H1 (cell line): ENCODE results near the gene ZNF462. TPM values are rescaled to one million over a fixed set of nuclear protein-coding genes. Genes with fewer than 3 reads are reported as not detected.

Experiments used
- CTCF ChIA-PET: fragments of 300-600 bp; sonication (Branson Sonifier 250); formaldehyde crosslinking; loops from one replicate; lab custom pipeline; 2021; ENCODE audit not compliant: partially characterized antibody; lab: Charles Lee
- POLR2A ChIA-PET: fragments of 300-600 bp; sonication (Branson Sonifier 250); formaldehyde crosslinking; loops from one replicate; lab custom pipeline; 2021; ENCODE audit warnings: inconsistent platforms; ENCODE audit not compliant: partially characterized antibody; lab: Charles Lee
- DNase-seq, 2 experiments: peaks; one replicate each; pipeline versions ENCODE4 v3.0.0 to v3.0.0-alpha.2; 2010 to 2022; ENCODE audit warnings: low spot score in 2 of 2, low read depth in 1 of 2, mixed read lengths in 1 of 2
- FAIRE-seq: peaks from 2 replicates; lab custom pipeline; 2011; peaks lifted over from hg19 to GRCh38; lab: Jason Lieb, UNC
- H2AFZ ChIP-seq: 2 replicates; pipeline ENCODE4 v1.8.1; 2012; ENCODE audit warnings: low read length, inconsistent platforms
- H2AK5ac ChIP-seq: 2 replicates; pipeline ENCODE4 v1.6.1; 2013; ENCODE audit warnings: low read depth, low read length
- H2BK120ac ChIP-seq: replicated peaks from 2 replicates; pipeline ENCODE3; 2013; ENCODE audit warnings: low read depth, low read length, inconsistent platforms
- H2BK12ac ChIP-seq: 2 replicates; pipeline ENCODE4 v1.6.1; 2013; ENCODE audit warnings: low read depth, low read length
- H2BK15ac ChIP-seq: 2 replicates; pipeline ENCODE4 v1.6.1; 2013; ENCODE audit warnings: low read length
- H2BK20ac ChIP-seq: 2 replicates; pipeline ENCODE4 v1.6.1; 2013; ENCODE audit warnings: low read length
- H2BK5ac ChIP-seq: 2 replicates; pipeline ENCODE4 v1.6.1; 2013; ENCODE audit warnings: low read depth, low read length
- H3K14ac ChIP-seq: 2 replicates; pipeline ENCODE4 v1.6.1; 2013; ENCODE audit warnings: inconsistent platforms; ENCODE audit not compliant: insufficient read length
- H3K18ac ChIP-seq: 2 replicates; pipeline ENCODE4 v1.6.1; 2013; ENCODE audit warnings: low read length; ENCODE audit errors: extremely low read depth
- H3K23ac ChIP-seq: 2 replicates; pipeline ENCODE4 v1.6.1; 2013; ENCODE audit warnings: inconsistent platforms; ENCODE audit not compliant: insufficient read length
- H3K23me2 ChIP-seq: 2 replicates; pipeline ENCODE4 v1.6.1; 2013; ENCODE audit warnings: low read depth, low read length
- H3K27ac ChIP-seq: 2 replicates; pipeline ENCODE4 v1.6.1; 2011; ENCODE audit warnings: low read depth, low read length, inconsistent platforms
- H3K27me3 ChIP-seq, 4 experiments: replicated peaks in 1 of 4; 1 replicate in 1 of 4; 2 replicates in 3 of 4; pipeline versions ENCODE4 v1.6.1 to v1.8.1; 2011 to 2013; ENCODE audit warnings: low read length in 3 of 4, mild to moderate bottlenecking in 3 of 4, inconsistent platforms in 2 of 4, mixed read lengths in 2 of 4, moderate library complexity in 1 of 4; ENCODE audit not compliant: control insufficient read depth in 3 of 4, insufficient read depth in 3 of 4; ENCODE audit errors: extremely low read depth in 1 of 4
- H3K36me3 ChIP-seq, 4 experiments: 2 replicates each; pipeline versions ENCODE4 v1.6.1 to v1.8.1; 2011 to 2013; ENCODE audit warnings: mild to moderate bottlenecking in 4 of 4, low read length in 3 of 4, moderate library complexity in 2 of 4, control low read depth in 1 of 4, inconsistent platforms in 1 of 4; ENCODE audit not compliant: insufficient read depth in 4 of 4, control insufficient read depth in 2 of 4
- H3K4ac ChIP-seq: replicated peaks from 2 replicates; pipeline ENCODE3; 2013; ENCODE audit warnings: low read length, low read depth, mixed read lengths, inconsistent platforms; ENCODE audit not compliant: insufficient read length
- H3K4me1 ChIP-seq, 4 experiments: replicated peaks in 1 of 4; 1 replicate in 1 of 4; 2 replicates in 3 of 4; pipeline versions ENCODE4 v1.6.1 to v1.8.1; 2011 to 2013; ENCODE audit warnings: low read length in 3 of 4, inconsistent platforms in 2 of 4, mixed read lengths in 1 of 4; ENCODE audit not compliant: insufficient read depth in 4 of 4, control insufficient read depth in 3 of 4
- H3K4me2 ChIP-seq, 2 experiments: 2 replicates each; pipeline versions ENCODE4 v1.6.1 to v1.8.1; 2011 to 2013; ENCODE audit warnings: low read depth in 2 of 2, low read length in 2 of 2, control low read depth in 1 of 2, inconsistent platforms in 1 of 2, mild to moderate bottlenecking in 1 of 2; ENCODE audit not compliant: insufficient read depth in 1 of 2
- H3K4me3 ChIP-seq, 4 experiments: fragments of 200-600, 300-600 bp in 1 of 4; sonication (generic), shearing (Covaris generic), sonication (Bioruptor Twin) in 1 of 4; 2 replicates each; pipeline versions ENCODE4 v1.5.1 to v1.8.1; 2011 to 2016; ENCODE audit warnings: low read length in 4 of 4, low read depth in 3 of 4, control low read depth in 2 of 4, inconsistent platforms in 2 of 4, mild to moderate bottlenecking in 2 of 4, mixed read lengths in 1 of 4, moderate library complexity in 1 of 4; ENCODE audit not compliant: insufficient read depth in 2 of 4; ENCODE audit errors: extremely low read depth in 1 of 4
- H3K56ac ChIP-seq: replicated peaks from 2 replicates; pipeline ENCODE3; 2013; ENCODE audit warnings: low read depth, mild to moderate bottlenecking, mixed read lengths, low read length, inconsistent platforms; ENCODE audit not compliant: insufficient read length
- H3K79me1 ChIP-seq: 2 replicates; pipeline ENCODE4 v1.6.1; 2013; ENCODE audit warnings: low read depth, low read length, control low read depth
- H3K79me2 ChIP-seq, 2 experiments: 2 replicates each; pipeline versions ENCODE4 v1.6.1 to v1.8.1; 2012 to 2013; ENCODE audit warnings: low read length in 2 of 2, mild to moderate bottlenecking in 2 of 2, inconsistent platforms in 1 of 2; ENCODE audit not compliant: insufficient read depth in 2 of 2, control insufficient read depth in 1 of 2
- H3K9ac ChIP-seq, 4 experiments: replicated peaks in 1 of 4; 1 replicate in 1 of 4; 2 replicates in 3 of 4; pipeline versions ENCODE4 v1.6.1 to v1.8.1; 2011 to 2013; ENCODE audit warnings: low read depth in 3 of 4, low read length in 3 of 4, control low read depth in 2 of 4, mild to moderate bottlenecking in 2 of 4, moderate library complexity in 2 of 4, inconsistent platforms in 1 of 4; ENCODE audit errors: extremely low read depth in 1 of 4
- H3K9me3 ChIP-seq, 2 experiments: 2 replicates each; pipeline versions ENCODE4 v1.6.1 to v1.8.1; 2012 to 2013; ENCODE audit warnings: mild to moderate bottlenecking in 2 of 2, moderate library complexity in 2 of 2, control low read depth in 1 of 2, inconsistent platforms in 1 of 2, low read depth in 1 of 2, low read length in 1 of 2, mixed read lengths in 1 of 2; ENCODE audit not compliant: insufficient read depth in 2 of 2
- H4K20me1 ChIP-seq, 2 experiments: replicated peaks in 1 of 2; 2 replicates each; pipeline versions ENCODE3 to v1.8.1; 2011 to 2013; ENCODE audit warnings: inconsistent platforms in 2 of 2, low read length in 2 of 2, mild to moderate bottlenecking in 1 of 2; ENCODE audit not compliant: insufficient read depth in 2 of 2, control insufficient read depth in 1 of 2
- H4K5ac ChIP-seq: 2 replicates; pipeline ENCODE4 v1.6.1; 2013; ENCODE audit warnings: low read length, low read depth, mixed read lengths, inconsistent platforms; ENCODE audit not compliant: insufficient read length
- H4K8ac ChIP-seq: 2 replicates; pipeline ENCODE4 v1.8.0; 2013; ENCODE audit warnings: mild to moderate bottlenecking, moderate library complexity, low read length, inconsistent platforms; ENCODE audit not compliant: insufficient read depth; ENCODE audit errors: extremely low read depth
- H4K91ac ChIP-seq: replicated peaks from 2 replicates; pipeline ENCODE3; 2013; ENCODE audit warnings: low read length, mixed read lengths, inconsistent platforms; ENCODE audit not compliant: insufficient read length
- RFX5 ChIP-seq: IDR thresholded peaks from 2 replicates; pipeline ENCODE4 v1.6.1; 2011; ENCODE audit warnings: low read depth, low read length, improper control_type of control experiment, borderline replicate concordance
- WGBS, 2 experiments: shearing (Covaris generic) in 1 of 2; methylation state at CpG; one replicate each; pipeline versions ENCODE4 v1.1.6 to v1.1.7; 2013 to 2015; ENCODE audit warnings: low lambda C conversion rate in 2 of 2, mixed read lengths in 2 of 2, inconsistent platforms in 1 of 2, low coverage in 1 of 2, missing lambda C conversion rate in 1 of 2; ENCODE audit not compliant: insufficient replicate concordance in 2 of 2, insufficient coverage in 1 of 2, insufficient read length in 1 of 2; ENCODE audit errors: extremely low coverage in 1 of 2, missing lambda C conversion rate in 1 of 2; 5-methylcytosine and 5-hydroxymethylcytosine counted together
- polyA plus RNA-seq, 7 experiments: library from polyadenylated mRNA; depleted of rRNA in 3 of 7; stranded (reverse) in 5 of 7; unstranded in 2 of 7; fragments of >200 nt in 5 of 7; fragments of 200-250 nt in 2 of 7; gene quantifications; 1 replicate in 5 of 7; 2 replicates in 1 of 7; 4 replicates in 1 of 7; pipeline versions ENCODE4 v1.2.1 to v1.2.3, GENCODE V29; 2011 to 2013; ENCODE audit warnings: missing spikeins in 2 of 7, mixed read lengths in 2 of 7
- total RNA-seq: library from RNA; stranded (reverse); fragmentation: NEBNext Ultra II Directional; extraction: Animal tissue kit (Norgen Biotek cat#: 25700); gene quantifications from 2 replicates; pipeline ENCODE4 v1.2.1, GENCODE V29; 2021

Gene ZNF462
- total and polyA plus RNA-seq, 2 of the 8 experiments (the other 6 are each of a cell fraction or from before 2014, with no cell fraction given) = 30.0 to 163 TPM

DNA sequence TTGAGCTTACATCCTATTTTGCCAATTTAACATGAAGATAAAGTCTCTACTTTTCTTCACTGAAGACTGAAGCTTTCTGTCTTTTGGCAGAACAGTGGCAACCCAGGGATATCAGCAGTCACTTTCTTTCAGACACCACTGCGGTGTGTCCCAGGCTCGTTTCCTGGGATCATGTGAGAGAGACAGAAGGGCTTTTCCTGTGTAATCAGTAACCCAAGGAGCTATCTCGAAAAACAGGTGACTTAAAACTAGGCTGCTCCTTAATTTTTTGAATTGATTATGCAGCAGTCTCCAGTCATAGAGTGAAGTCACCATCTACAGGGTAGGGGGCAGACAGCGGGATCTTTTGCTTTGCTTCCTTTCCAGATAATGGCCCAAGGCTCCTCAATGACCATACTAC is 68.5 kb downstream of the ZNF462 start:
- no peak overlapping the region for H3K18ac ChIP-seq
- no peak for TF ChIP-seq RFX5

More for the DNA sequence above, 68.5 kb downstream of the ZNF462 start:
- H2BK120ac ChIP-seq = no peak overlapping the region
- H2AK5ac ChIP-seq = no peak overlapping the region
- ChIA-PET CTCF (interaction anchor here (0.6 to 1.2 kb wide), 5 partner anchors 10 to 75 kb away, joined by 3 to 5 read pairs (median 3); no protein-coding TSS in a partner anchor), POLR2A (interaction anchor here (1.3 kb wide), 1 partner anchor 29 kb away, joined by 4 read pairs; no protein-coding TSS in a partner anchor)
- H3K27me3 ChIP-seq = no peaks in the 10 kb centered on the region
- H3K23ac ChIP-seq = no peak overlapping the region
- no peaks in the 10 kb centered on the region for H3K23me2 ChIP-seq
- no peak overlapping the region for H4K5ac ChIP-seq
- H2BK5ac ChIP-seq = no peak overlapping the region
- H3K4me1 ChIP-seq = peaks cover 2 to 7% (median 4%) of the 10 kb centered on the region in 4 experiments
- H3K56ac ChIP-seq = no peak overlapping the region
- 98% methylated on average over 4 of the region's 4 CpGs; no CpG with 5 or more reads in 1 of the 2 experiments for WGBS, 2 experiments
- H3K9ac ChIP-seq = no peak overlapping the region
- H3K36me3 ChIP-seq = peaks cover 46 to 83% (median 72%) of the 10 kb centered on the region in 4 experiments
- no peaks in the 10 kb centered on the region; a peak in 1 of 4 replicates for H3K9me3 ChIP-seq
- H2BK20ac ChIP-seq = no peak overlapping the region
- no peak overlapping the region for H3K4me3 ChIP-seq
- no peak overlapping the region for H2BK12ac ChIP-seq
- no peak overlapping the region for H4K91ac ChIP-seq
- no peak overlapping the region for H2BK15ac ChIP-seq
- H4K8ac ChIP-seq = no peak overlapping the region
- peaks cover 8% of the 10 kb centered on the region for H3K79me1 ChIP-seq
- FAIRE-seq (no peak), DNase-seq (no peak)
- H2AFZ ChIP-seq = no peak overlapping the region
- H3K14ac ChIP-seq = no peak overlapping the region
- H3K4ac ChIP-seq = no peak overlapping the region
- no peak overlapping the region for H3K27ac ChIP-seq
- H4K20me1 ChIP-seq = peaks cover 2 to 7% of the 10 kb centered on the region in 2 experiments
- H3K79me2 ChIP-seq = peaks cover 0 to 59% of the 10 kb centered on the region in 2 experiments; a peak in 2 of 4 replicates
- no peak overlapping the region for H3K4me2 ChIP-seq
